GM18868 (cell line): ENCODE data around the gene GLYATL3.

Experiments used
- ATAC-seq: cut with Tn5 transposase; IDR thresholded peaks from one replicate; pipeline ENCODE4 v1.9.1; 2021; ENCODE audit warnings: mild to moderate bottlenecking, moderate library complexity; ENCODE audit not compliant: unreplicated experiment

GLYATL3 gene

GRCh38 chr6:49513153-49513989, 13.6 kb downstream of the GLYATL3 start:
- no peak for ATAC-seq

DNA sequence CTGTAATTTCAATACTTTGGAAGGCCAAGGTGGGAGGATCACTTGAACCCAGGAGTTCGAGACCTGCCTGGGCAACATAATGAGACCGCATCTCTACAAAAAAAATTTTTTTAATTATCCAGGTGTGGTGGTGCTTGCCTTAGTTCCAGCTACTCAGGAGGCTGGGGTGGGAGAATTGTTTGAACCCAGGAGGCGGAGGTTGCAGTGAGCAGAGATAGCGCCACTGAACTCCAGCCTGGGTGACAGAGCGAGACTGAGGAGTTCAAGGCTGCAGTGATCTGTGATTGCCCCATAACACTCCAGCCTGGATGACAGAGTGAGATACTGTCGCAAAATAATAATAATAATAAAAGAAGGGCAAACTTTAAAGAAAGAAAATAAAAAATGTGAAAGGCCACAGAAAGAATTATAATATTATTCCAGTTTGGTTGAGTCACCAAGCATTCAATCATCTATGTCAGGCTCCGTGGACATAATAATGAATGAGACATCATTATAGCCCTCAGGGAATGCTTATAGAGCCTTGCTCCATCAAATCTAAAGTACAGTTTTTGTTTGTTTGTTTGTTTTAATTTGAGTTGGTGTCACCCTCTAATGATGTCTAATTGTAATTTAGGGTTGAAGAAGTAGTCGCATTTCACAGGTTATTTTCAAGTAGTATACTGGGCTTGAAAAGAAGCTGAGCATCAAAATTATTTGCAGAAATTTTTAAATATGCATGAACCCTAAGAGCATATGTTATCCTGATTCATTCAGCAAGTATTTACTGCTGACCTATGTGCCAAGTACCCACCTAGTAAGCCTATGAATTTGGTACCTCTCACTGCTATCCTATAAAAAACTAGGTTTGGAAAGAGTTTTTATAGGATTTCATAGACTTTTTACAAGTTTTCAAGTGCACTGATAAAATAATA, 15.1 kb downstream of the GLYATL3 start:
- no peak for ATAC-seq

DNA sequence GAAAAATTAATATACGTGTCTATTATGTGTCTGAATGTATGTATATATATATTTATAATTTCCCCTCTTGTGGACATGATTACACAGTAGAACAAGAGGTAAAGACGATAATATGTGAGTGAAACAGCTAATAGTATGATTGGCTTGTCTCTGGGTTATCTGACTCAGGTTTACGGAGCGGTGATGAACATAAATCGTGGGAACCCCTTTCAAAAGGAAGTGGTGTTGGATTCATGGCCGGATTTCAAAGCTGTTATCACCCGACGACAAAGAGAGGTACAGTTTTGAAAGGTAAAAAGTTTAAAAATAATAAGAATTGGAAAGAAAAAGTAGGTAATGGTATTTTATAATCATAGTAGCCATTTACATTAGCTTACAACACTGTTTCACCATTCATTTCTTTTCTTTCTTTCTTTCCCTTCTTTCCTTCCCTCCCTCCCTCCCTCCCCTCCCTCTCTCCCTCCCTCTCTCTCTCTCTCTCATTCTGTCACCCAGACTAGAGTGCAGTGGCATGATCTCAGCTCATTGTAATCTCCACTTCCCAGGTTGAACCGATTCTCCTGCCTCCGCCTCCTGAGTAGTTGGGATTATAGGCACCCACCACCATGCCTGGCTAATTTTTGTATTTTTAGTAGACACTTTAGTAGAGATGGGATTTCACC, 15.9 kb downstream of the GLYATL3 start:
- no peak for ATAC-seq

GRCh38 chr6:49516147-49516505, 16.4 kb downstream of the GLYATL3 start:
- ATAC-seq: no peak

DNA sequence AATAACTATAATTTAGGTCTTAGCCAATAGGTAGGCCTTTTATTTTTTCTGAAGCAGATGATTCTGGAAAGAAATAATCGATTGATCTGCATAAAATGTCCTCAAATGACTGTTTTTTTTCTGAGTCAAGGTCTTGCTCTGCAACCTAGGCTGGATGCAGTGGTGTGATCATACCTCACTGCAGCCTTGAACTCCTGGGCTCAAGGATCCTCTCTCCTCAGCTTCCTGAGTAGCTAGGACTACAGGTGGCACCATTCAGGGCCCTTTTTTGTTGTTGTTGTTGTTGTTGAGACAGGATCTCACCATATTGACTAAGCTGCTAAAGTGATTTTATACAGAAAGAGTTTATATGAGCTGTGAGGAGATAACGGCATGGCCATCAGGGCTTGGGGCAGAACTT, 18.2 kb downstream of the GLYATL3 start:
- no peak for ATAC-seq

GRCh38 chr6:49519660-49520059, 19.9 kb downstream of the GLYATL3 start:
- ATAC-seq: peak; percentile 98

- no peak for ATAC-seq
Observed at GRCh38 chr6:49522710-49523593, 23.2 kb downstream of the GLYATL3 start.

DNA sequence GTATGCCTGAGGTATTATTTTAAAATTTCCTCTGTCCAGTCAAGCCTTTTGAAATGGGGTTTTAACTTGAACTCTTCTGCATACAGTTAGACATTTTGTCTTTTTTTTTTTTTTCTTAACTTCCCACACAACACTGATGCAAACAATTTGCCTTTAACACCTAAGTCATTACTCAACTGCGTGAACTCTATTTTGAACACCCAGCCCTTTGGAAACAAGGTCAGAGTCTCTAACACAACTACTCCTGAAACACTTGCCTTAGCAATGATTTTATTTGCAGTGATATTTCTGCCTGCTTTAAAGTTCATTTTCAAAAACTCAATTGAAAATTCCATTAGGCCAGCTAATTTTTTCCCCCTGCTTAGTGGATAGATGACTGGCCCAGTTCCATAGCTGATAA, 24.2 kb downstream of the GLYATL3 start:
- no peak for ATAC-seq

DNA sequence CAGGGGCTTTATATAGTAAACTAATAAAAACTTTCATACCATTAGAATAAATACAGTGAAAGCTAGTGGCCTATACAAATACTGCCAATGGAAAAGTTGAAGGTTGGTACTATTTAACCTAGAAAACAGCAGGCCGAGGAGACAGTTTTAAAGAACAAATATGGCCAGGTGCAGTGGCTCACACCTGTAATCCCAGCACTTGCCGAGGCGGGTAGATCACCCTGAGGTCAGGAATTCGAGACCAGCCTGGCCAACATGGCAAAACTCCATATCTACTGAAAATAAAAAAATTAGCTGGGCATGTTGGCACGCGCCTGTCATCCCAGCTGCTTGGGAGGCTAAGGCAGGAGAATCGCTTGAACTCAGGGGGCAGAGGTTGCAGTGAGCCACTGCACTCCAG, 24.8 kb downstream of the GLYATL3 start:
- ATAC-seq: no peak

GRCh38 chr6:49526598-49526997, 26.9 kb downstream of the GLYATL3 start:
- no peak for ATAC-seq

DNA sequence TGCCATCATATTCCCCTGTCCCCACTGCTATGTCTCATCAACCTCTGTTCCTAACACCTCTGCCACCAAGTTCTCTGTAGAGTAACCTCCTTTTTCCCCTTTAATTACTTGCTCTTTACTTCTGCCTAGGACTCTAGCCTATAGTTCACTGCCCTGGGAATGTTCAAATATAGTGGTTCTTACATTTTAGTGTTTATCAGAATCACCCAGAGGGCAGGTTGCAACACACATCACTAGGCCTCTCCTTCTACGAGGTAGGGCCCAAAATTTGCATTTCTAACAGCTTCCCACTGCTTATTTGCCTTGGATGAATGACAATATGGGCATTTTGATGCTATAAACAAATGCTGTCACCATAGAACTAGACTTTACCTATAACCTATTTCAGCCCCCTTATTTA, 27.6 kb downstream of the GLYATL3 start:
- ATAC-seq: no peak

DNA sequence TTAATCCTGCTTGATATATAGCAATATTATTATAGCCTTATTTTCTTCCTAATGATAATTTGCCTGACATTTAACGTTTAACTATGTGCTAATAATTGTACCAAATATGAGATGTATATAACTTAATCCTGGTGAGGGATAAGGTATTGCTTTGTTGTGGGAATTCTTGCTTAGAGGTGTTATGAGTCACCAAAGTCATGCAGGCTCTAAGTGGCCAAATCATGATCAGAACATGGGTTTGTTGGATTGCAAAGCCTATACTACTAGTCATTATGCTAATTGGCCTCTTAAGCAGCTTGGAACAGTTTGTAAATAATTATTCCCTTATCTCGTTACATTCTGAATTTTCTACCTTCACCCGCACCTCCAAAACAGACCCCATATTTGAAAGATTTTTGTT, 28.8 kb downstream of the GLYATL3 start:
- ATAC-seq: no peak

DNA sequence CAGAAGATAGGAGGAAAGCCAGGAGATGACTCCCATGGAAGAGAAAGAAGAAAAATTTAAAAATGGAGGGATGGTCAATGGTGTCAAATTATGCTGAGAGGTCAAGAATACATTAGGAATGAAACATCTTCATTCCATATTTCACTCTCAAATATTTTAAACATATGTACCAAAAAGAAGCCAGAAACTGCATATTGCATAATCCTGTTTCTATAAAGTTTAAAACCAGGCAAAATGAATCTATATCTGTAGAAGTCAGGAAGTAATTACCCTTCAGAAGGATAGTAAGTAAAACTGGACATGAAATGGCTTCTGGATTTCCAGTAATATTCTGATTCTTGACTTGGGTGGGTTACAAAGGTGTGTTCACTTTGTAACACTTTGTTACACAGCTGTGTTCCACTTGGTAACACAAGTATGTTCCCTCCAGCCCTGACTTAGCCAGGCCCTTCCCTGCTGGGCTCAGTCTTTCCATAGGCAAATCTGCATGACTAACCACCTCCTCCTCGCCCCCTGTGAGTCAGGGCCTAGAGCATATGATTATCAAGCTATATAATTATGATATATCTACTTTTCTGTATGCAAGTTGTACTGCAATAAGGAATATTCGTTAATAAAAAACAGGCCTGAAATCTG, 30.5 kb downstream of the GLYATL3 start:
- no peak for ATAC-seq

DNA sequence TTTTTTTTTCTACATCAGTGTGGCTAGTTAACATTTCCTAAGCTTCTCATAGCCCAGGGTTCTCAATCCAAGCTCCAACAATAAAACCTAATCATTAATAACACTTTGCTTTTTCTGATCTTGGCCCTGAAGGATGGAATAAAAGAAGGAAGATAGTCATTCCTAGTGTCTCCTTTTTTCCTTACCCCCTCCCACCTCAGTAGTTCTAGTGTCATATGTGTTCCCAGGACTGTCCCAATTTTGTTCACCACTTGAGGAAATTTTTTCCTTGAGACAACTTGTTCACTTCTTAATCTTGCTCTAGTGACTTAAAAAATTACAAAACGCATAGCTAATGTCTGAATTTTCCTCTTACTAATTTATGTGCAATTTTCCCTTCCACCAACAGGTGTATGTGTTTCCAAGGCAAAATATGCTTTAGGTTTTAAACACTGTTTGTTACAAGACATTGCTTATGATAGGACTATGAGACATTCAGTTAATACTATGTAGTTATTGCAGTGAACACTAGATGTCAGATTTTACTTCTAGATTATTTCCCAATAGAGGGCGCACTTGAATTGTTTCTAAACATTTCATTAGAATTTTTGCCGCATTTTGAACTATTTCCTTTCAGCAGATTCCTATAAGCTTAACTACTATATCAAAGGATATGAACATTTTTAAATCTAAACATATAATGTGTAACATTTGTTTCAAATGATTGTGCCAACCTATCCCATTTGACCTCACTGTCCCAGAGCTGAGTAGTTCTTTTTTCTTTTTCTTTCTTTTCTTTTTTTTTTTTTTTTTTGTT, 32.2 kb downstream of the GLYATL3 start:
- ATAC-seq: peak; percentile 97

- no peak for ATAC-seq
Observed at GRCh38 chr6:49535795-49536194, 36.1 kb downstream of the GLYATL3 start.

DNA sequence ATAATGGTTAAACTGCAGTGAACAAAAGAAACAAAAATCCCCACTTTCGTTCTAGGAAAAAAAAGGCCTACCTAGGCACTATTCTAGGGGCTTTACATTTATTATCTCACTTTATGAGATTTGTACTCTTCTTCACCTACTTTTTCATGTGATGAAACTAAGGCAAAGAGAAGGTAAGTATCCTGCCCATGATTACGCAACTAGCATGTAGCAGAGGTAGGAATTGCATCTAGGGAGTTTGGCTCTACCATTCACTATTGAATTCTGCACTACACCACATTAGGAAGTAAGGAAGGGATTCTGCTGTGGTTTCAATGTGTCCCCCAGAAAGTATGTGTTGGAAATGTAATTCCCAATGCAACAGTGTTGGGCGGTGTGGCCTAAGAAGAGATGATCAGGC, 39.4 kb downstream of the GLYATL3 start:
- ATAC-seq: no peak

DNA sequence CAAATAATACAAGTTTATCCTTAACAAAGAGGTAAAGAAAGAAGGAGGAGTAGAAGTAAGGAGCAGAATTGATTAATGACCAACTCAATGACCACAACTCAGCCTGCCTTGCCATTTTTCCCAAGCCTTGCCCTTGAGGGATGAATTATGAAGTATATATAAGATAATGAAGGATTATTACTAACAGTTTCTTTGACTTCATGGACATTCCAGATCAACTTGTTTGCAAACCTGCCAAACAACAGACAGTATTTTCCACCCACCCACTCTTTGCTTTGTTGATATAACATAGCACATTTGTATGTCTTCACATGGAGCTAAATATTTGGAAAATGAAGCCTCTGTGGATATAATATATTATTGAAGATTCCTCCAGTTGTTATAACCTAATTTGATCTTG, 40.9 kb downstream of the GLYATL3 start:
- no peak for ATAC-seq

- no peak for ATAC-seq
Observed at GRCh38 chr6:49541210-49541724, 41.5 kb downstream of the GLYATL3 start.

GRCh38 chr6:49541936-49542335, 42.2 kb downstream of the GLYATL3 start:
- no peak for ATAC-seq
